Activated CD4-positive, alpha-beta T cell treated with anti-CD3 and anti-CD28 coated beads for 4 hours (primary cell): Measurements from ENCODE around the gene NRF1.
"Not testable (repeated sequence)": the region's sequence is repeated elsewhere in the genome, so short reads cannot be mapped to it uniquely, and the experiment has no call there.

ENCODE experiments used
- DNase-seq, 2 donors: peaks; one replicate each; pipeline ENCODE4 v3.0.0-alpha.2; 2020

Gene NRF1

DNA sequence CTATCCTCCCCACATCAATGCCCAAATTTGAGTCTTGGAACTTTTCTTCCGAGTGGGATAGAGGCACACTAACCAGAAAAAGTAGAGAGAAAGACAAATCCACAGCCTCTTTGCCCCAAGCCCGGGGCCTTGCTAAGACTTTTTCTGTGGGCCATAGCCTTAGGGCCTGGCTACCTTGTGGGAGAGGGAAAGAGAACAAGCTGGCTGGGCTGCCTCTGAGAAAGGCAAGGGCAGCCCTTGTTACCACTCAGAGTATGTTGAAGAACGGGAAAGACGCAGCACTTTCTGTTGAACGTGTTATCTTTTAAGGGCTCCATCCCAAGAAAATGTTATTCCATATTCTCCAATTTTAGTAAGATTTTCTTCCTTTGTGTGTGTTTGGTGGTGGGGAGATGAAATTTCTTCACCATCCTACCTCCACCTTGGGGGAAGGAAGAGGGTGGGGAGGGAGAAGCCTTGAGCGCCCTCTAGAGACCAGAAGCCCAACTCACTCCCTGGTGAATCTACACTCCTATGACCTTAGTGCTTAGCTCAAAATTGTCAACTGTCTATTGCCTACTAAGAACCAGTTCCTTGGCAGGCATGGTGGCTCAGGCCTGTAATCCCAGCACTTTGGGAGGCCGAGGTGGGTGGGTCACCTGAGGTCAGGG, 3.9 kb upstream of the NRF1 start:
- DNase-seq, result peak; percentile 24 to 32

DNA sequence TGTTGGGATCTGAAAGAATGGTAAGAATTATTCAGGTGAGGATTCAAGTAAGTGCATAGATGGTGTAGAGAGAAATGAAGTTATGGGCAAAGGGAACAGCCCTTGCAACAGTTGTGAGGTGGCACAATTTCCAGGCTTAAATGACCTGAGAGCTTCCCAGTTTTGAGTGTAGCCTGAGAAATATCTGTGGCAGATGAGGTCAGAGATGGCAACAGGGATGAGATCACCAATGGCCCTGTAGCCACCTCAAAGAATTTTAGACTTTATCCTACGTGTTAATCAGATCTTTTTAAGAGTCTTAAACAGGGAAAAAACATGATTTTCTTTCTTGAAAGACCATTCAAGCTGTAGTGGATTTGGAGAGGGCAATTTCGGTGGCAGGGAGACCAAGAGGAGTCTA, 1.9 kb upstream of the NRF1 start:
- no peak for DNase-seq

DNA sequence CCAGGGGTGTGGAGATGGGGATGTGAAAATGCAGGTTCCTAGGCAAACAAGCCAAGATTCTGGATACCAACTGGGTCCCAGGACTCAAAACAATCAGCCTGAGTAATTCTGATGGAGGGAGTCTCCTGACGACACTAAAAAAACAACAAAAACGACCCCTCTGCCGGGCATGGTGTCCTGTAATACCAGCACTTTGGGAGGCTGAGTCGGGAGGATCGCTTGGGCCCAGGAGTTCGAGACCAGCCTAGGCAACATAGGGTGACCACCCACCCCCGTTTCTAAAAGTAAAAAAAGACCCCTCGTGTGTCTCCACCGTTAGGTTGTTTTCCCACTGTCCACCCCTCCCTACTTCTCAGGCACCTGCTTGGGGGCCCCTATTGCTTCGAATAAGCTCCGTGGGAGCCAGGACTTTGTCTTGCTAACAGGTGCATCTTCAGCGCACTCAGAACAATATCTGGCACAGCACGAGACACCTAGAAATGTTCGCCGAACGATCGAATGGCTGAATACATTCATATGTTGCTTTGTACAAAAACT, 743 bp upstream of the NRF1 start:
- peak in 1 of 2 donors; percentile 3 for DNase-seq

DNA sequence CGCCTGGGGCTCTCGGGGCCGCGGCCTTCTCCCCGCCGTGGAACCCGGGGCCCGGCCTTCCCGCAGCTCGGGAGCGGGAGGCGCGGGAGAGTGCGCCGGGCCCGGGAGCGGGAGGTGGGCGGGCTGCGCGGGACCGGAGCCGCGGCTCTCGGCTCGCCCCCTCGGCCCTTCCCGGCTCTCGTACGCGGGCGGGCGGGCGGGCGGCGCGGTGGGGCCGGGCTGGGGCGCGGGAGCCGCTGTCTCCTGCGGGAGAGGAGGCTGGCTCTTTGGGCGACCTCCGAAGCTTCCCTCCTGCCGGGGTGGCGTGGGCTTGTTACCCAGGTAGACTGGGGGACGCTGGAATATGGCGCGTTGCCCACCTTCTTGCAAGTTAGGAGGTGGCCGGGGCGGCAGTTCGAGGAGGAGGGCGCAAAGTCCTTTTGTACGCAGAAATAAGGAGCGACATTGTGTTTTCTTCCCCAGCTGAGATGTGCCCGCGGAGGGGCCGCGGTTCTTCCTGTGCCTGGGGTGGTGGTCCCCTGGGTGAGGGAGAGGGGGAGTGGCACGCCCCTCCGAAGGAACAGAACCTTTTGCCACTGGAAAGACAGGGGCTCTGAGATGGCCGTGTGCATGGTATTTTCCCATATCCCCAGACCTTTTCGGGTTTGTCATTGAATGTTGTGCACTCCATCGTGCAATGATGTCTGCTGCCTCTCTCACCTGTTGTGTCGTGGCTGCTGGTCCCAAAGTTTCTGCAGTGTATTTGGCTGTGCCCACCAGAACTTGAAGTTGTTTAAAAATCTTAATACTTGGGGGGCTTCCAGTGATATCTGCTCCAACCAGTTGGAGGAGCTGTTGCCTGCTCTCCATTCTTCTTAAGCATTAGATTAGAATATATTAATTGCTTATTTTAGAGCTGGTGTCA, 844 bp downstream of the NRF1 start:
- peak; percentile 28 to 38 for DNase-seq

DNA sequence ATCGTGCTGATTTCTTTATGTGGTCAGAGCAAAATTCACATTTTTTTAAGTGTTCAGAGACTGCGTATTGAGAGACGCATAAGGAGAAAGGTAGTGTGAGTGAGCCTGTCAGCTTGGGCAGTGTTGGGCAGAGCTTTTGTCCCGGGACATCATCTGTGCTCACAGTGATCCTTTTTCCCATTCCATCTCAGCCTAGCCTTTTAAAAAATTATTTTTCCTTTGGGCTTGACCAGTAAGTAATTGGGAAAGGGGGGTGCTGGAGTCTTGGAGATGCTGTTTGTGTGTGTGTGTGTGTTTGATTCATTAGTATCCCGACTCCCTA, 1.5 kb downstream of the NRF1 start:
- no peak for DNase-seq

DNA sequence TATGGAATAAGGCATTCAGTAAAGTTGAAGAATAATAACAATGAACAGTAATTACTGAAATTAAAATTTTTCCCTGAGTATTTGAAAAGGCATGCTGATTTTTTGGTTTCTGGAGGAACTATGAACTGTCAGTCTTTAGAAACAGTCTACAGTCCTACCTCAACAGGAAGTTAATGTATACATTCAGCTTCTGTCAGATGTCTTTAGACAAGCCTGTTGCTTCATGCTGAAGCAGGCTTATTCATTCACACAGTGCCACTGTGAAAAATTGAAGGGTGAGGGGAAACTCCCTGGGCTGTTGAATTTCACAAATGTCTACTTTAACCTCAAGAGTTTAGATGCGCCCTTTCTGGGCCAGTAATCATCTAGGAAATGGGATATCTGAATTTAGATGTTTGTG, 3.5 kb downstream of the NRF1 start:
- DNase-seq, result no peak

DNA sequence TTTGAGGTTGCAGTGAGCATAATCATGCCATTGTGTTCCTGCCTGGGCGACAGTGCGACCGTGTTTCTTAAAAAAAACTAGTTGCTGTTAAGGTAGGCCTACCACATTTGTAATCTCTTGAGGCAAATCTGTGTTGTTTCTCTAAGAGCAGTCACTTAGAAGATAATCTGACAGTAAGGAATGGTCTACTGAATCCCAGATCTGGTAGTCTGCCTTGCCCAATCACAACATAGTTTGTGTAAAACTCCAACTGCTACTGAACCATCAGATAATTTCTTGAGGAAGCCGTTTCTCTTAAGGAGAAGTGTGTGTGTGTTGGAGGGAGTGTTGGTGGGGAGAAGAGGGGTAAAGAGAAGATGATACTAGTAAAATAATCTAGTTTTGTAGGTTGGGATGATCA, 5.0 kb downstream of the NRF1 start:
- DNase-seq, result no peak

DNA sequence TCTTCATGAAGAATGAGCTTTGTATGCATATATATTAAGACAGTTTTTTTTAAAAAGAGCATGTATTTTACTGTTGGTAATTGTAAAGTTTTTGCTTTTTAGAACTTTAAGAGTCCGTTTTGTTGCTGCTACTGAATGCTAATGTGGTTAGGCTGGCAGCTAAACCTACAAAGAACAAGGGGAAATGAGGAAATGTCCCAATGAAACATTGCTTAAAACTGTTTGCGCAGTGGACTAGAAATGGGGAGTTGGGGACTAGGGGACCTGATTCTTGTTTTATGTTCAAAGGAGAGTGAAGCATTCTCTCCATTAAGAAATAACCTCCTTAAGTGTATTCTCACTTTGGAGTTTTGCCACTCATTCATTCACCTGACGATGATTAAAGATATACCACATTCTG, 5.7 kb downstream of the NRF1 start:
- DNase-seq, result no peak

DNA sequence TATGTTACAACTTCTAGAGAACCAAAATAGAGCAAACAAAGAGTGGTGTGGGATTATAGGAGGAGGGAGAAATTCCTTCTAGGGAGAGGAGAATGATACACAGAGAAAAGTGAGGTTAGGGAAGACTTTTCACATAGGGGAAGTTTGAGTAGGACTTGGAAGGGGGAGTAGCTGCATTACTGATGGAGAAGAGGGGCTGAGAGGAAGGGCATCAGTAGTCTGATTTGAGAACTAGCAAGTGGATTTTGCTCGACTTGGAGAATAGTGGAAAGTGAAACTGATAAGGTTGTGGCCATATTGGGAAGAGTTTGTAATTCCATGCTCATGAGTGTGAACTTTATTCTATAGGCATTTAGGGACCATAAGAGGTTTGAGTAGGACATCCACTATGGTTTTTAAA, 6.1 kb downstream of the NRF1 start:
- no peak for DNase-seq

DNA sequence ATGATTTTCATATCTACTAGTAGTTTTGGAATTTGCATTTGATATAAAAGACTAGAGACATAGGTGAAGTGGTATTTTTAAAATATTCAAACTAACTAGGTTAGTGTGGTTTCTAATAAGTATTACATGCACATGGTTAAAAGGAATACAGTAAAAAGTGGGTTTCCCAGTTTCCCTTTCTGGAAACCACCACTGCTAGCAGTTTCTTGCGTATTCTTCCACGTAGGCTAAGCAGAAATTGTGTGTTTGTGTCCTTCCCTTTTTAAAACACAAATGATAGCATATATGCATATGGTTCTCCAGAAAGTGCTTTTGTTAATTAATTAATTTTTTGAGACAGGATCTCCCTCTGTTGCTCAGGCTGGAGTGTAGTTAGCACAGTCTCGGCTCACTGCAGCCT, 15.4 kb downstream of the NRF1 start:
- no peak for DNase-seq

DNA sequence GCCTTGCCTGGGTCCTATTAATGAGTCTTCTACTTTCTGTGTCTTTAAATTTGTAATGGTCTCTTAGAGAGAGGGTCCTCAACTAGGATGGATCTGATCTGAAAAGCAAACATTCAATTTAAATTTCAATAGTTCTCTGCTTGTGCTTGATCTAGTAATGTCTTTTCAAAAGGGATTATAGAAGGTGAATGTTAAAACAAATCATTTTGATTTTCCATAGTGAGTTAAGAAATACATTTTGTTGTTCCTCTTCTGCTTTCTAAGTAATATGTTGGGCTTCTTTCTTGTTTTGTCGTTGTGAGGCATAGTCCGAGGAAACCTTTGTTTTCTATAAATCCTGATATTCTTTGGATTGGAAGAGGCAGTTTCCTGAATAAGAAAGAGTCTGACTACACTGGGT, 18.8 kb downstream of the NRF1 start:
- no peak for DNase-seq

DNA sequence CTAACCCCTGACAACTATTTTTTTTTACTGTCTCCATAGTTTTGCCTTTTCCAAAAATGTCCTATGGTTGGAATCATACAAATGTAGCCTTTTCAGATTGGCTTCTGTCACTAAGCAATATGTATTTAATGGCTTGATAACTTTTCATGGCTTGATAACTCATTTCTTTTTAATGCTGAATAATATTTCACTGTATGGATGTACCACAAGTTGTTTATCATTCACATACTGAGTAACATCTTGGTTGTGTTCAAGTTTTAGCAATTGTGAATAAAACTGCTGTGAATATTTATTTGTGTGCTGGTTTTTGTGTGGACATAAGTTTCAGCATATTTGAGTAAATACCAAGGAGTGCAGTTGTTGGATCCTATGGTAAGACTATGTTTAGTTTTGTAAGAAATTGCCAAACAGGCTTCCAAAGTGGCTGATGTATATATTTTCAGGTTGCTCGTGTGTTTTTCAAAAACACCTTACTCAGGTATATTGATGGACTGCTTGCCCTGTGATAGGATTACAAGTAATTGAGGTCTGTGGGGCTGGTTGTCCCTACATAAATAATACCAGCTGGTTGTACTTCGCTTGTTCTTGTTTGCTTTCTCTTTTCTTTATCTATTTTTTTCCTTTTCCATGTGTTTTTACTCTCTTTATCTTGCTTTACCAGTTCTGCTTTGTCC, 23.0 kb downstream of the NRF1 start:
- DNase-seq, result no peak

DNA sequence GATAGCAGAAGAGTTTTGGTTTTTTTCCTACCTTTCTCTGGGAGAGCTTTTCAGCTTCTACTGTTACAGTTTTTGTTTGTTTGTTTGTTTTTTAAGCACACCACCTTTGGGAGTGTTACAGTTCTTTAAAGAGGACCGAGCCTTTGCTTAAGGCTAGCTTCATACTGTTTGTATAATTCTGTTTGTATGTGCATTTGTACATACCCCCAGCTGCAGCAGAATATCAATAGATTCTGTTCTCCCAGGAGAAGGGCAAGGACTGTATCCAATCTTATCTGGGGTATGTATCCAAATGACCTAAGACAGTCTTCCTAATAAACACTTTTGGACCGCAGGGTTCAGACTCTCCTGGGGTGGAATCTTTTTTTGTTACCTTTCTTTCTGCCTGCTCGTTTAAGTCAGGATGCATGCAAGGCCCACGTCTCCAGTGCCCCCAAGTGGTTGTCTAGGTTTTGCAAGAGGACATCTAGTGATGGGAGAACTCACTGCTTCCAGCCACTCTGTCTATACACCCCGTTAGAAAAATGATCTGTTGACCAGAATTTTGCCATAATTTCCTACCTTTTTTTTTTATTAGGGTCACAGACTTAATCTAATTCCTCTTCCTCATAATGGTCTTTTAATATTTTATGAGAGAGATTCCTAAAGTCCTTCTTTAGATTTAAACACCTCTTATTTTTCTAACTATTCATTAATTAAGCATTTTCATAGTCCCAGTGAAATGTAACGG, 23.9 kb downstream of the NRF1 start:
- peak; percentile 57 to 75 for DNase-seq

DNA sequence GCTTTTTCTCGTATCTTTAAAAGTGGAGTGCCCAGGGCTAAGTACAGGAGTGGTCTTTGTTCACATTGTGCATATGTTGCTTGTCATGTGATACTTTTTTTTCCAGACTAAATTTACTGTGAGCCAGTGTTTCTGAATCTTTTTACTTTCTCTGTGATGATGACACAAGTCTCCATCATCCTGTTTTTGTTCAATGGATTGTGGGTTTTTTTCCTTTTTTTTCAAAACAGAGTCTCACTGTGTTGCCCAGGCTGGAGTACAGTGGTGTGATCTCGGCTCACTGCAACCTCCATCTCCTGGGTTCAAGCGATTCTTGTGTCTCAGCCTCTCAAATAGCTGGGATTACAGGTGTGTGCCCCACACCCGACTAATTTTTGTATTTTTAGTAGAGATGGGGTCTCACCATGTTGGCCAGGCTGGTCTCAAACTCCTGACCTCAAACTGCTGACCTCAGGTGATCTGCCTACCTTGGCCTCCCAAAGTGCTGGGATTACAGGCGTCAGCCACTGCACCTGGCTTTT, 24.6 kb downstream of the NRF1 start:
- DNase-seq, result not testable (repeated sequence)

DNA sequence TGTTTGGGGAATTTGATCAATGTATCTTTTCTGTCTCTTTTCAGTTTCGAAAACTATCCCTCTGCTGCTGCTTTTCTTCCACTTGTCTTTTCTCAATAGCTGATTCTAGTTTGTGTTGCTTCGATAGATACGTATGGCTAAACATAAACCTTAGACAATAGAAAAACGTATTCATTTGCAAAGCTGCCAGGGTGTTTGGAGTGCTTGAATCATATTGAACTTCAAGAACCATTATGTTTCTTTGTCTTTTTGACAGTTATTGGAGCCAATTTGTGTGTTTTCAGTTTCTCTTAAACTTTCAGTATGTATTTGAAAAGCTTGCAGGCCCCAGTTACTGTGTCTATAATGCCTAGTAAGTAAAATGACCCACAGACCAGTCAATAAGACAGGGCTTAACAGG, 25.1 kb downstream of the NRF1 start:
- DNase-seq, result no peak

DNA sequence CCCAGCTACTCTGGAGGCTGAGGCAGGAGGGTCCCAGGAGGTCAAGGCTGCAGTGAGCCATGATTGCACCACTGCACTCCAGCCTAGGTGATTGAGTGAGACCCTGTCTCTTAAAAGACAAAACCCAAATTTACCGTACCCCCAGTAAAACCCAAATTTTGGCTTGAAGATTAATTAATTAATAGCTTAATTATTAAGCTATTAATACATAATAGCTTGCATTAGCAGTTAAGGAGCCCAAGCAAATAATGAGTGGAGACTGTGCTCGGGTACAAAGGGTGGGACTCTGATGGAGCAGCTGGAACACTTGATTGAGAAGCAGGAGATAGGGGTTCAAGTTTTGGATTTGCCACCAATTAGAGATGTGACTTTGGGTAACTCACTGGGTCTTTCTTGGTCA, 28.9 kb downstream of the NRF1 start:
- DNase-seq, result no peak

DNA sequence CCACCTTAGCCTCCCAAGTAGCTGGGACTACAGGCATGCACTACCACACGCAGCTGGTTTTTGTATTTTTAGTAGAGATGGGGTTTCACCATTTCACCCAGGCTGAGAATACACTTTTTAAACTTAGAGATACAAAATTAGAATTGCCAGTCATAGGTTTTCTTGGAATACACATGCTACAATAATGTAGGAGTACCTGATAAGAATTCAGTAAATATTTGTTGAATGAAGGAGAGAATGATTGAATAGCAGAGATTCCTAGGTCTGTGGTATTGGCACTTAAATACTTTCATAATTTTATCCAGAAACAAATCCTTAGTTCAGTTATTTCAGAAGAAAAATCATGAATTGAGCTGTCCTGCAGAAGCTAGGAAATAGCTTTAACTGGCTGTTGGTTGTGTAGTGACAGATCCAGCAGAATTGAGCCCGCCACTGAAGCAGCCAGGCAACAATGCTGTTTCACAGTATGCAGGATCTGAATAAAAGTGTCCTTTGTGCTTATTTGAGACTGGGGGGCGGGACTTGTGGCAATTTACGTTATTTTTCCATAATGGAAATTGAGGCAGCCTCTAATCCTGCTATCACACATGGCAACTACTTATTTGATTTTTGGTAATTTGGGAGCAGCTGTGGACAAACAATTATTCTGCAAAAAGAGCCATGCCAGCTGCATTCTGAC, 31.5 kb downstream of the NRF1 start:
- DNase-seq, result no peak

DNA sequence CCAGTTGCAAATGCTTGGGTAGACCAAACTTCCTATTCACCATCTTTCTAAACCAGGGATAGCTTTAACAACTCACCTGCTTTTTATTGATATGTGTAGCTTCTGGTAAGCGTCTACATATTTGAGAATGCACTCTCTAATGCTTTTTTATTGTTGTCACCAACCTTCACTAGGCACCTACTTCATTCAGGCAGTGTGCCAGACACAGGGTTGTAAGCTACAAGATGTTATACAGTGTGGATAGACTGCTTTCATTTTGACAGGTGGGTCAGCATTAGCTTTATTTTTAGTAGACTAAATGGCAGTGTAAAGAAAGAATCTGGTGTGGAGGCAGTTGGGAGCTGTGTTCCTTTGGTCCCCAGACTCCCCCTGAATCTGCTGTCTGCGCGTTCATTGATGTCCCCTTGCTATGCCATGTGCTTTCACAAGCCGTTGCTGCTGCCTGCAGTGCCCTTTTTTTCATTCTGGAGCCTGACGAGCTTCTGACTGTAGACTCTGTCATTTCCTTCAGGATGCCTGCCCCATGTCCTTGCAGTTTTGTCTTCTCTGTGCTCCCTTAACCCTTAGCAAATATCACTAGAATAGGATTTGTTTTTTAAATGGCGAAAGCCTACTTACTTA, 32.1 kb downstream of the NRF1 start:
- DNase-seq, result no peak

DNA sequence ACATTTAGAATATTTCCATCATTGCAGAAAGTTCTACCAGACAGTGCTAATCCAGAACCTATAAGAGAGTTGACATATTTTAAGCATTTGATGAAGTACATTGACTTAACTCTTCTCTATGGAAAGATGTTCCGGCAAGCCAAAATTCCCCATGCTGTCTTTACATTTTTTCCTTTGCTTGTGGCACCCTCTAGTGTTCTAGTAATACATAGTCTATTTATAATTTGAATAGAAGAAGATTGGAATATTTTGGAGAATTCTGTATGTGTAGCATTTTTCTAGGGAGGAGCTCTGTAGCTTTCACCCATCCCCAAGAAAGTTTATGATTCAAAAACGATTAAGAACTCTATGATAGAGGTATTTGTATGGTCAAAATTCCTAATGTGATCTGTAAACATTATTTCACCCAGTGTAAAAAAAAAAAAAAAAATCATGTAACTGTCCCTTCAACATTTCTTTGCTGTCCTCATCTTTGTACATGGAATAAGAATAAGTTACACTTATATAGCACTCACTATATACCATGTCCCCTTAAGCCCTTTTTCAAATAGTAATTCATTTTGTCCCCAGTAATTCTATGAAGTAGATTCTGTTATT, 33.2 kb downstream of the NRF1 start:
- DNase-seq, result no peak

DNA sequence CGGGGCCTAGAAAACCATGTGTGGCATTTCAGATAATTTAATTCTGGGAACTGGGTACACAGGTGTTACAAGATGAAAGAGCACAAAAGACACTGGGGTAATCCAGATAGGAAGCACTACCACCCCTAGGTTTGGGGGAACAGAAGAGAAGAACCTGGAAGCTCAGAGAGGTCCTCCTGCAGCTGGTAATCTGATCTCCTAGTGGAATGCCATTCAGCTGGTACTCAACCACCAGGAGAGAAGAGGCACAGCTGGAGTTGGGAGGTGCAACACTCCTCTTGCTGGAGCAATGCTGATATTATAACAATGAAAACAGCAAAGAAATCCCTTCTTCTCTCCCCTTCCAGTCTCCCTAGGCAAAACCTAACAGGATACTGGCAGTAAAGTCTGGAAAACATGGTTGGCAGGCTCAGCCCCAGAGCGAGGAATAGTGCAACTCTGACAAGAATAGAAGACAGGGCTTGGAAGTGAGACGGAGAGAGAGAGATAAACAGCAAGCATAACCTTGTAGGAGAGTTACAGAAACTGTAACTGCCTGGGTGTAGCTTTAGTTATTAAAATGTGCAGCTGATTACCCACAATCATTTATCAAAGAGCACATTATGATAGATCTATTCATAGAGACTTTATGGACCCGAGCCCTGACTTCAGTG, 35.0 kb downstream of the NRF1 start:
- DNase-seq, result no peak
